ENCODE data around the gene AFP.

DNA sequence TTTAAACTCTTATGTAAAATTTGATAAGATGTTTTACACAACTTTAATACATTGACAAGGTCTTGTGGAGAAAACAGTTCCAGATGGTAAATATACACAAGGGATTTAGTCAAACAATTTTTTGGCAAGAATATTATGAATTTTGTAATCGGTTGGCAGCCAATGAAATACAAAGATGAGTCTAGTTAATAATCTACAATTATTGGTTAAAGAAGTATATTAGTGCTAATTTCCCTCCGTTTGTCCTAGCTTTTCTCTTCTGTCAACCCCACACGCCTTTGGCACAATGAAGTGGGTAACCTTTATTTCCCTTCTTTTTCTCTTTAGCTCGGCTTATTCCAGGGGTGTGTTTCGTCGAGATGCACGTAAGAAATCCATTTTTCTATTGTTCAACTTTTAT, 32.0 kb upstream of the AFP start, which contains the start of gene ALB:
- TF ChIP-seq POLR2AphosphoS2 (IDR thresholded peaks at IDR 0.05; ENCODE audit: low read depth, low read length) = no peak
- TF ChIP-seq, protein P1, sequence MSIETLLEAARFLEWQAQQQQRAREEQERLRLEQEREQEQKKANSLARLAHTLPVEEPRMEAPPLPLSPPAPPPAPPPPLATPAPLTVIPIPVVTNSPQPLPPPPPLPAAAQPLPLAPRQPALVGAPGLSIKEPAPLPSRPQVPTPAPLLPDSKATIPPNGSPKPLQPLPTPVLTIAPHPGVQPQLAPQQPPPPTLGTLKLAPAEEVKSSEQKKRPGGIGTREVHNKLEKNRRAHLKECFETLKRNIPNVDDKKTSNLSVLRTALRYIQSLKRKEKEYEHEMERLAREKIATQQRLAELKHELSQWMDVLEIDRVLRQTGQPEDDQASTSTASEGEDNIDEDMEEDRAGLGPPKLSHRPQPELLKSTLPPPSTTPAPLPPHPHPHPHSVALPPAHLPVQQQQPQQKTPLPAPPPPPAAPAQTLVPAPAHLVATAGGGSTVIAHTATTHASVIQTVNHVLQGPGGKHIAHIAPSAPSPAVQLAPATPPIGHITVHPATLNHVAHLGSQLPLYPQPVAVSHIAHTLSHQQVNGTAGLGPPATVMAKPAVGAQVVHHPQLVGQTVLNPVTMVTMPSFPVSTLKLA (IDR thresholded peaks at IDR 0.05) = no peak
- TF ChIP-seq, protein P2, sequence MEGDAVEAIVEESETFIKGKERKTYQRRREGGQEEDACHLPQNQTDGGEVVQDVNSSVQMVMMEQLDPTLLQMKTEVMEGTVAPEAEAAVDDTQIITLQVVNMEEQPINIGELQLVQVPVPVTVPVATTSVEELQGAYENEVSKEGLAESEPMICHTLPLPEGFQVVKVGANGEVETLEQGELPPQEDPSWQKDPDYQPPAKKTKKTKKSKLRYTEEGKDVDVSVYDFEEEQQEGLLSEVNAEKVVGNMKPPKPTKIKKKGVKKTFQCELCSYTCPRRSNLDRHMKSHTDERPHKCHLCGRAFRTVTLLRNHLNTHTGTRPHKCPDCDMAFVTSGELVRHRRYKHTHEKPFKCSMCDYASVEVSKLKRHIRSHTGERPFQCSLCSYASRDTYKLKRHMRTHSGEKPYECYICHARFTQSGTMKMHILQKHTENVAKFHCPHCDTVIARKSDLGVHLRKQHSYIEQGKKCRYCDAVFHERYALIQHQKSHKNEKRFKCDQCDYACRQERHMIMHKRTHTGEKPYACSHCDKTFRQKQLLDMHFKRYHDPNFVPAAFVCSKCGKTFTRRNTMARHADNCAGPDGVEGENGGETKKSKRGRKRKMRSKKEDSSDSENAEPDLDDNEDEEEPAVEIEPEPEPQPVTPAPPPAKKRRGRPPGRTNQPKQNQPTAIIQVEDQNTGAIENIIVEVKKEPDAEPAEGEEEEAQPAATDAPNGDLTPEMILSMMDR (CRISPR knock-in tag; IDR thresholded peaks at IDR 0.05) = no peak
- no peak for TF ChIP-seq KLF13 (CRISPR knock-in tag; IDR thresholded peaks at IDR 0.05)
